ENCODE results near the gene ALDH1B1. TPM values are rescaled to one million over a fixed set of nuclear protein-coding genes. Genes with fewer than 3 reads are reported as not detected.

The ALDH1B1 gene
- total RNA-seq, 1 experiment from 2014 or later, result 29.0 TPM

DNA sequence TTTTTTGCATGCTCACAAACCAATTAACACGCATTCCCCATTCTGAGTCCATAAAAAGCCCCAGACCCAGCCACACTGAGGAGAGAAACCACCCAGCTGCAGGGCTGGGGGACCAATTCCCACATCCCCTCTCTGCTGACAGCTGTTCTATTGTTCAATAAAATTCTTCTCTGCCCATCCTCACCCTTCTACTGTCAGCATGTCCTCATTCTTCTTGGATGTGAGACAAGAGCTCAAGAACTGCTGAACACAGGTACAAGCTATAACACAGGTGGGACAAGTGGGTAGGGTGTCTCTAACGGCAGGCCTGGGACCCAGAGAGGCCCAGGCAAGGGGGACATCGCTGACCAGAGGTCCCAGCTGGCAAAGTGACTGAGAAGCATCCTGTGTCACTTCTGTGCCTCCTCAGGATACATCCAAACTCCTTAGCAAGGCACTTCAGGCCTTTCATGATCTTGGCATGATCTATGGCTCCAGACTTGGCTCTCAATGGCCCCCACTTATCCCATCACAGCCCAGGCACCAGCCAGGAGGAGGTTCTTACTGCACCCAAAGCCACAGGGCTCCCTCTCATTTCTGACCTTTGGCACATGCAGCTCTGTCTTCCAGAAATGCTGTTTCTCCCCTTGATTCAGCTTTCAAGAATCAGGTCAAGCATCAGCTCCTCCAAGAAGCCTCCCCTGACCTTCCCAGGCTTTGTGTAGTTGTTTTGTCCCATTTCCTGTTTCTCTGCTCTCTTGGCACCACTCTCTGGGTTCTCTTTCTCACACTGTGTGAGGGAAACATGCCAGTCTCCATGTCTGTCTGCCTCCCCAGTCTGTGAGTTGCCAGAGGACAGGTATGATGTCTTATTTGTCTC lies 7.3 kb upstream of the ALDH1B1 start:
- Histone ChIP-seq H3K9me2 (replicated peaks; ENCODE audit: low read length) (no peaks in the 10 kb centered on the region), H3K9ac (ENCODE audit: low read length) (no peak overlapping the region), H3K4me3 (ENCODE audit: low read length) (no peak overlapping the region), H3K4me1 (ENCODE audit: insufficient read depth, low read length) (peaks cover 26% of the 10 kb centered on the region), H3K9me3 (ENCODE audit: low read length) (no peaks in the 10 kb centered on the region), H3F3A (ENCODE audit: low read length, unreplicated experiment) (no peaks in the 10 kb centered on the region), H3K4me2 (ENCODE audit: low read length) (no peak overlapping the region), H3K27ac (ENCODE audit: low read length) (no peak overlapping the region), H4K20me1 (ENCODE audit: low read length) (no peaks in the 10 kb centered on the region), H2AFZ (ENCODE audit: low read length) (no peak overlapping the region), H3K79me2 (ENCODE audit: low read length) (no peaks in the 10 kb centered on the region), H3K36me3 (ENCODE audit: low read depth, low read length) (no peaks in the 10 kb centered on the region), H3K27me3 (ENCODE audit: low read length) (no peaks in the 10 kb centered on the region)
- intact Hi-C loops (cut with micrococcal nuclease), result no loop called here
- no TSS peak for BruUV-seq (replicated peaks)
- POLR2A ChIA-PET (ENCODE audit: unreplicated experiment), result no interaction called here
- DNase-seq (no peak), ATAC-seq (no peak)
- TF ChIP-seq, protein P1, sequence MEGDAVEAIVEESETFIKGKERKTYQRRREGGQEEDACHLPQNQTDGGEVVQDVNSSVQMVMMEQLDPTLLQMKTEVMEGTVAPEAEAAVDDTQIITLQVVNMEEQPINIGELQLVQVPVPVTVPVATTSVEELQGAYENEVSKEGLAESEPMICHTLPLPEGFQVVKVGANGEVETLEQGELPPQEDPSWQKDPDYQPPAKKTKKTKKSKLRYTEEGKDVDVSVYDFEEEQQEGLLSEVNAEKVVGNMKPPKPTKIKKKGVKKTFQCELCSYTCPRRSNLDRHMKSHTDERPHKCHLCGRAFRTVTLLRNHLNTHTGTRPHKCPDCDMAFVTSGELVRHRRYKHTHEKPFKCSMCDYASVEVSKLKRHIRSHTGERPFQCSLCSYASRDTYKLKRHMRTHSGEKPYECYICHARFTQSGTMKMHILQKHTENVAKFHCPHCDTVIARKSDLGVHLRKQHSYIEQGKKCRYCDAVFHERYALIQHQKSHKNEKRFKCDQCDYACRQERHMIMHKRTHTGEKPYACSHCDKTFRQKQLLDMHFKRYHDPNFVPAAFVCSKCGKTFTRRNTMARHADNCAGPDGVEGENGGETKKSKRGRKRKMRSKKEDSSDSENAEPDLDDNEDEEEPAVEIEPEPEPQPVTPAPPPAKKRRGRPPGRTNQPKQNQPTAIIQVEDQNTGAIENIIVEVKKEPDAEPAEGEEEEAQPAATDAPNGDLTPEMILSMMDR (conservative IDR thresholded peaks at IDR 0.05; ENCODE audit: low read depth, low read length), result no peak
- TF ChIP-seq EZH2phosphoT487 (IDR thresholded peaks at IDR 0.05; ENCODE audit: borderline replicate concordance, low read length) (no peak), EZH2 (IDR thresholded peaks at IDR 0.05; ENCODE audit: low read length, unreplicated experiment) (no peak)
- CTCF ChIA-PET, result no interaction called here

DNA sequence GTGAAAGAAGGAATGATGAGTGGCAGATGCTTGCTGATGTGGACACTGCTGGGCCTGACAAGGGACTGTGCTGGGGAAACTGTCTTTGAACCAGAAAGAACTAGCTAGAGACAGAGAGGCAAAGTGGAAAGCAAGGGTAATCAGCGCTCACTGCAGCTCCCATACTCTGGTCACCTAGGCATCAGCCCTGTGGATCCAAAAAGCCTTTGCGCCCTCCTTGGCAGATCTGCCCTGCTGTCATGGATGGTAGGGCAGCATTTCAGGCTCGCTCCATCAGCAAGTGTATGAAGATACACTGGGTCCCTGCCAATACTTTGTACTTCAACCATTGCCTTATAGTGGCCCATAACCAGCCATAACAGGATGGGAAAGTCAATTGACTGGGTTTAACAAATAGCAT lies 6.6 kb upstream of the ALDH1B1 start:
- CTCF ChIA-PET, result no interaction called here
- no peak overlapping the region for H2AFZ ChIP-seq (ENCODE audit: low read length)
- intact Hi-C loops (cut with micrococcal nuclease), result no loop called here

More for the DNA sequence above, 6.6 kb upstream of the ALDH1B1 start:
- Histone ChIP-seq H3K4me2 (ENCODE audit: low read length) (no peak overlapping the region), H3K36me3 (ENCODE audit: low read depth, low read length) (no peaks in the 10 kb centered on the region), H3K9ac (ENCODE audit: low read length) (no peak overlapping the region), H4K20me1 (ENCODE audit: low read length) (no peaks in the 10 kb centered on the region), H3K4me1 (ENCODE audit: insufficient read depth, low read length) (peaks cover 20% of the 10 kb centered on the region), H3K4me3 (ENCODE audit: low read length) (no peak overlapping the region), H3F3A (ENCODE audit: low read length, unreplicated experiment) (no peaks in the 10 kb centered on the region), H3K9me2 (replicated peaks; ENCODE audit: low read length) (no peaks in the 10 kb centered on the region), H3K9me3 (ENCODE audit: low read length) (no peaks in the 10 kb centered on the region), H3K27ac (ENCODE audit: low read length) (no peak overlapping the region), H3K79me2 (ENCODE audit: low read length) (no peaks in the 10 kb centered on the region), H3K27me3 (ENCODE audit: low read length) (no peaks in the 10 kb centered on the region)
- DNase-seq (no peak), ATAC-seq (no peak)
- no TSS peak for BruUV-seq (replicated peaks)
- no peak for TF ChIP-seq EZH2phosphoT487 (IDR thresholded peaks at IDR 0.05; ENCODE audit: borderline replicate concordance, low read length)
- TF ChIP-seq, protein P1 (conservative IDR thresholded peaks at IDR 0.05; ENCODE audit: low read depth, low read length), result no peak
- TF ChIP-seq EZH2 (IDR thresholded peaks at IDR 0.05; ENCODE audit: low read length, unreplicated experiment), result no peak
- POLR2A ChIA-PET (ENCODE audit: unreplicated experiment), result no interaction called here

Measured in PC-3 (cell line).